ENCODE results near the gene PPARD.

Gene PPARD

GRCh38 chr6:35441642-35442041 lies 99.3 kb downstream of the PPARD start:
- Histone ChIP-seq H2BK15ac (ENCODE audit: low read depth, poor library complexity, severe bottlenecking) (no peak overlapping the region), H2BK5ac (ENCODE audit: low read depth, low read length, poor library complexity, severe bottlenecking) (no peak overlapping the region), H3K79me1 (replicated peaks; ENCODE audit: low read length, poor library complexity, severe bottlenecking) (no peaks in the 10 kb centered on the region), H3K18ac (ENCODE audit: low read depth in 1 of 2, low read length in 2 of 2) (no peak overlapping the region), H2BK120ac (ENCODE audit: low read depth, low read length) (no peak overlapping the region), H3K36me3 (ENCODE audit: control insufficient read depth in 1 of 2, insufficient read depth in 2 of 2, low read depth in 1 of 2, low read length in 2 of 2) (no peaks in the 10 kb centered on the region), H3K9me3 (ENCODE audit: control insufficient read depth, low read length) (no peaks in the 10 kb centered on the region), H3K27me3 (ENCODE audit: control insufficient read depth in 1 of 2, insufficient read depth in 1 of 2, low read length in 2 of 2) (no peaks in the 10 kb centered on the region), H2AK5ac (ENCODE audit: low read length, severe bottlenecking) (peak overlapping the region; percentile 53), H4K8ac (ENCODE audit: low read length) (no peak overlapping the region), H2BK12ac (ENCODE audit: low read length in 2 of 2) (no peak overlapping the region), H3K4me1 (ENCODE audit: control insufficient read depth, insufficient read depth, low read depth, low read length) (peaks cover 4% of the 10 kb centered on the region), H3K14ac (ENCODE audit: low read length in 2 of 2) (no peak overlapping the region), H3K9ac (ENCODE audit: low read length) (no peak overlapping the region), H3K27ac (ENCODE audit: low read length, poor library complexity, severe bottlenecking) (no peak overlapping the region), H4K91ac (ENCODE audit: low read length) (no peak overlapping the region), H3K23ac (ENCODE audit: low read length in 2 of 2) (no peak overlapping the region), H3K4me2 (ENCODE audit: low read length, poor library complexity, severe bottlenecking) (no peak overlapping the region), H2AFZ (ENCODE audit: low read depth, low read length) (no peak overlapping the region), H3K4ac (ENCODE audit: low read depth in 1 of 2, low read length in 2 of 2) (no peak overlapping the region), H3K4me3 (ENCODE audit: insufficient read depth in 1 of 2, low read depth in 1 of 2, low read length in 2 of 2) (no peak overlapping the region)
- DNase-seq: no peak
- 93% methylated on average over 4 of the region's 4 CpGs for WGBS

DNA sequence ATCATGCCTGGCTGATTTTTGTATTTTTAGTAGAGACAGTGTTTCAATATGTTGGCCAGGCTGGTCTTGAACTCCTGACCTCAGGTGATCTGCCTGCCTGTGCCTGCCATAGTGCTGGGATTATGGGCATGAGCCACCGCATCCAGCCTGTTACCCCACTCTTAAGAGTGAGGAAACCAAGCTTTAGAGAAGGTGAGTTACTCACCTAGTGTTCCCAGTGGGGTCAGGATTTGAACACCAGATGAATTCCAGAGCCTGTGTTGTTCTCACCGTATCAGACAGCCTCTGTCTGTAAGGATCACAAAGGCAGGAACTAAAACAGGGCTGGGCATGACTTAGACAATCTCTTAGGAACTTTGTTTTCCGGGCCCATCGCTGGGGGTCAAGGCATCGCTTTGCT lies 100.3 kb downstream of the PPARD start:
- Histone ChIP-seq H3K4me1 (ENCODE audit: control insufficient read depth, insufficient read depth, low read depth, low read length) (peaks cover 4% of the 10 kb centered on the region), H4K8ac (ENCODE audit: low read length) (no peak overlapping the region), H2BK120ac (ENCODE audit: low read depth, low read length) (no peak overlapping the region), H3K4ac (ENCODE audit: low read depth in 1 of 2, low read length in 2 of 2) (no peak overlapping the region), H2BK5ac (ENCODE audit: low read depth, low read length, poor library complexity, severe bottlenecking) (no peak overlapping the region), H3K9ac (ENCODE audit: low read length) (no peak overlapping the region), H3K27me3 (ENCODE audit: control insufficient read depth in 1 of 2, insufficient read depth in 1 of 2, low read length in 2 of 2) (peaks cover 0 to 3% of the 10 kb centered on the region in 2 experiments), H3K36me3 (ENCODE audit: control insufficient read depth in 1 of 2, insufficient read depth in 2 of 2, low read depth in 1 of 2, low read length in 2 of 2) (no peaks in the 10 kb centered on the region), H3K27ac (ENCODE audit: low read length, poor library complexity, severe bottlenecking) (no peak overlapping the region), H3K79me1 (replicated peaks; ENCODE audit: low read length, poor library complexity, severe bottlenecking) (no peaks in the 10 kb centered on the region), H3K18ac (ENCODE audit: low read depth in 1 of 2, low read length in 2 of 2) (no peak overlapping the region), H3K14ac (ENCODE audit: low read length in 2 of 2) (no peak overlapping the region), H2AFZ (ENCODE audit: low read depth, low read length) (no peak overlapping the region), H2AK5ac (ENCODE audit: low read length, severe bottlenecking) (no peak overlapping the region), H2BK12ac (ENCODE audit: low read length in 2 of 2) (no peak overlapping the region), H2BK15ac (ENCODE audit: low read depth, poor library complexity, severe bottlenecking) (no peak overlapping the region), H4K91ac (ENCODE audit: low read length) (no peak overlapping the region), H3K9me3 (ENCODE audit: control insufficient read depth, low read length) (no peaks in the 10 kb centered on the region), H3K23ac (ENCODE audit: low read length in 2 of 2) (no peak overlapping the region), H3K4me3 (ENCODE audit: insufficient read depth in 1 of 2, low read depth in 1 of 2, low read length in 2 of 2) (no peak overlapping the region), H3K4me2 (ENCODE audit: low read length, poor library complexity, severe bottlenecking) (no peak overlapping the region)
- 93% methylated on average over 5 of the region's 5 CpGs for WGBS
- DNase-seq: no peak

- no peaks in the 10 kb centered on the region for H3K36me3 ChIP-seq (ENCODE audit: control insufficient read depth in 1 of 2, insufficient read depth in 2 of 2, low read depth in 1 of 2, low read length in 2 of 2)
- H3K9ac ChIP-seq (ENCODE audit: low read length): no peak overlapping the region
- H3K4ac ChIP-seq (ENCODE audit: low read depth in 1 of 2, low read length in 2 of 2): no peak overlapping the region
- H2BK15ac ChIP-seq (ENCODE audit: low read depth, poor library complexity, severe bottlenecking): no peak overlapping the region
- no peak overlapping the region for H3K18ac ChIP-seq (ENCODE audit: low read depth in 1 of 2, low read length in 2 of 2)
- H3K9me3 ChIP-seq (ENCODE audit: control insufficient read depth, low read length): no peaks in the 10 kb centered on the region
- H2AK5ac ChIP-seq (ENCODE audit: low read length, severe bottlenecking): no peak overlapping the region
- H4K91ac ChIP-seq (ENCODE audit: low read length): peak overlapping the region; percentile 34
- WGBS: 95% methylated on average over 7 of the region's 9 CpGs
- no peak overlapping the region for H3K14ac ChIP-seq (ENCODE audit: low read length in 2 of 2)
- H3K79me1 ChIP-seq (replicated peaks; ENCODE audit: low read length, poor library complexity, severe bottlenecking): no peaks in the 10 kb centered on the region
- no peak overlapping the region for H3K4me3 ChIP-seq (ENCODE audit: insufficient read depth in 1 of 2, low read depth in 1 of 2, low read length in 2 of 2)
- no peak for DNase-seq
- H4K8ac ChIP-seq (ENCODE audit: low read length): no peak overlapping the region
- H3K27ac ChIP-seq (ENCODE audit: low read length, poor library complexity, severe bottlenecking): no peak overlapping the region
- H2BK5ac ChIP-seq (ENCODE audit: low read depth, low read length, poor library complexity, severe bottlenecking): no peak overlapping the region
- H3K27me3 ChIP-seq (ENCODE audit: control insufficient read depth in 1 of 2, insufficient read depth in 1 of 2, low read length in 2 of 2): peaks cover 0 to 3% of the 10 kb centered on the region in 2 experiments
- no peak overlapping the region for H3K4me2 ChIP-seq (ENCODE audit: low read length, poor library complexity, severe bottlenecking)
- peaks cover 4% of the 10 kb centered on the region for H3K4me1 ChIP-seq (ENCODE audit: control insufficient read depth, insufficient read depth, low read depth, low read length)
- H2BK120ac ChIP-seq (ENCODE audit: low read depth, low read length): no peak overlapping the region
- H2AFZ ChIP-seq (ENCODE audit: low read depth, low read length): no peak overlapping the region
- no peak overlapping the region for H3K23ac ChIP-seq (ENCODE audit: low read length in 2 of 2)
- peak overlapping the region in 1 of 2 experiments; percentile 37 for H2BK12ac ChIP-seq (ENCODE audit: low read length in 2 of 2)
Observed at GRCh38 chr6:35443341-35444030, 101.1 kb downstream of the PPARD start.

GRCh38 chr6:35445691-35446090 lies 103.3 kb downstream of the PPARD start:
- no peak for DNase-seq
- Histone ChIP-seq H2AK5ac (ENCODE audit: low read length, severe bottlenecking) (no peak overlapping the region), H3K27ac (ENCODE audit: low read length, poor library complexity, severe bottlenecking) (no peak overlapping the region), H2BK5ac (ENCODE audit: low read depth, low read length, poor library complexity, severe bottlenecking) (no peak overlapping the region), H3K4me3 (ENCODE audit: insufficient read depth in 1 of 2, low read depth in 1 of 2, low read length in 2 of 2) (no peak overlapping the region), H3K4ac (ENCODE audit: low read depth in 1 of 2, low read length in 2 of 2) (no peak overlapping the region), H3K14ac (ENCODE audit: low read length in 2 of 2) (no peak overlapping the region), H3K18ac (ENCODE audit: low read depth in 1 of 2, low read length in 2 of 2) (no peak overlapping the region), H3K27me3 (ENCODE audit: control insufficient read depth in 1 of 2, insufficient read depth in 1 of 2, low read length in 2 of 2) (peaks cover 10 to 11% of the 10 kb centered on the region in 2 experiments), H2AFZ (ENCODE audit: low read depth, low read length) (no peak overlapping the region), H3K9ac (ENCODE audit: low read length) (no peak overlapping the region), H3K79me1 (replicated peaks; ENCODE audit: low read length, poor library complexity, severe bottlenecking) (no peaks in the 10 kb centered on the region), H2BK15ac (ENCODE audit: low read depth, poor library complexity, severe bottlenecking) (no peak overlapping the region), H3K4me2 (ENCODE audit: low read length, poor library complexity, severe bottlenecking) (no peak overlapping the region), H3K23ac (ENCODE audit: low read length in 2 of 2) (no peak overlapping the region), H3K4me1 (ENCODE audit: control insufficient read depth, insufficient read depth, low read depth, low read length) (peaks cover 4% of the 10 kb centered on the region), H2BK12ac (ENCODE audit: low read length in 2 of 2) (no peak overlapping the region), H3K9me3 (ENCODE audit: control insufficient read depth, low read length) (no peaks in the 10 kb centered on the region), H2BK120ac (ENCODE audit: low read depth, low read length) (no peak overlapping the region), H3K36me3 (ENCODE audit: control insufficient read depth in 1 of 2, insufficient read depth in 2 of 2, low read depth in 1 of 2, low read length in 2 of 2) (no peaks in the 10 kb centered on the region), H4K91ac (ENCODE audit: low read length) (peak overlapping the region; percentile 15), H4K8ac (ENCODE audit: low read length) (no peak overlapping the region)
- 83% methylated on average over 7 of the region's 7 CpGs for WGBS
